Measurements from ENCODE around the gene CACNA1H. TPM values are rescaled to one million over a fixed set of nuclear protein-coding genes. Genes with fewer than 3 reads are reported as not detected.

The CACNA1H gene
- total and polyA plus RNA-seq, 2 of the 4 experiments (the other 2 are of a cell fraction): 1.6 to 5.8 TPM

- ChIA-PET POLR2A (ENCODE audit: unreplicated experiment) (no interaction called here), CTCF (no interaction called here)
- no peak overlapping the region for H3K18ac ChIP-seq (ENCODE audit: low read depth, low read length)
- H2BK120ac ChIP-seq (ENCODE audit: low read depth, low read length): no peak overlapping the region
- no peak overlapping the region for H2AFZ ChIP-seq (replicated peaks; ENCODE audit: low read length, poor library complexity)
- no peaks in the 10 kb centered on the region for H3K9me3 ChIP-seq (ENCODE audit: control insufficient read depth, insufficient read depth, low read length)
- H4K8ac ChIP-seq (ENCODE audit: low read depth in 2 of 2, low read length in 2 of 2): no peak overlapping the region
- no peaks in the 10 kb centered on the region for H3K9me1 ChIP-seq (ENCODE audit: insufficient read depth, low read length)
- TF ChIP-seq MAZ (IDR thresholded peaks at IDR 0.05; ENCODE audit: borderline replicate concordance, low read depth, low read length) (no peak), SMC3 (IDR thresholded peaks at IDR 0.05; ENCODE audit: low read depth, low read length) (no peak), NFE2L2 (IDR thresholded peaks at IDR 0.05; ENCODE audit: low read depth, low read length) (no peak), FOS (IDR thresholded peaks at IDR 0.05; ENCODE audit: low read depth, low read length) (no peak)
- no peak overlapping the region for H2BK15ac ChIP-seq (ENCODE audit: low read depth, low read length)
- no peaks in the 10 kb centered on the region for H3K79me1 ChIP-seq (ENCODE audit: low read depth in 1 of 2, low read length in 2 of 2)
- no peaks in the 10 kb centered on the region for H3K4me1 ChIP-seq (ENCODE audit: control insufficient read depth, insufficient read depth, low read length)
- no TSS peak for BruUV-seq (replicated peaks)
- H3K27ac ChIP-seq (ENCODE audit: insufficient read depth, low read length): no peak overlapping the region
- no peak overlapping the region for H3K14ac ChIP-seq (replicated peaks; ENCODE audit: low read depth, low read length)
- no peak overlapping the region for H2AK9ac ChIP-seq (replicated peaks; ENCODE audit: low read depth, low read length, poor library complexity)
- in situ Hi-C loops (cut with MboI; ENCODE audit: low sequenced_read_pairs) (loop anchor here (25.0 kb wide), 1 partner anchor 394 kb away; the partner anchor contains the start of gene GNG13), intact Hi-C loops (cut with micrococcal nuclease) (no loop called here), dilution Hi-C loops (cut with HindIII; ENCODE audit: low sequenced_read_pairs, unreplicated experiment) (no loop called here)
- DNase-seq (no peak), ATAC-seq (ENCODE audit: low read depth) (no peak)
- H4K5ac ChIP-seq (ENCODE audit: low read depth, low read length): no peak overlapping the region
- 67% methylated on average over 5 of the region's 9 CpGs; no CpG with 5 or more reads in 1 of the 2 experiments for WGBS, 2 experiments (ENCODE audit: extremely low coverage in 2 of 2, insufficient read length in 1 of 2)
- no peak overlapping the region for H3K4me2 ChIP-seq (ENCODE audit: low read depth, low read length)
- no peak overlapping the region for H2AK5ac ChIP-seq (ENCODE audit: low read depth, low read length)
- H3K4me3 ChIP-seq (ENCODE audit: insufficient read depth, low read depth, low read length): no peak overlapping the region
- H3K9ac ChIP-seq (ENCODE audit: low read depth, low read length): no peak overlapping the region
- no peak overlapping the region for H2BK20ac ChIP-seq (ENCODE audit: low read depth, low read length)
- no peak overlapping the region for H2BK5ac ChIP-seq (ENCODE audit: low read depth, low read length, poor library complexity, severe bottlenecking)
- no peak overlapping the region for H3K56ac ChIP-seq (ENCODE audit: extremely low read depth, insufficient read depth, low read length)
- H4K91ac ChIP-seq (ENCODE audit: insufficient read depth, low read depth, low read length): no peak overlapping the region
- no peak overlapping the region for H3K4ac ChIP-seq (ENCODE audit: low read depth, low read length)
- H3K36me3 ChIP-seq (ENCODE audit: control insufficient read depth, insufficient read depth, low read length): no peaks in the 10 kb centered on the region; the same call in 1 of the 2 replicates
- H3K23ac ChIP-seq (ENCODE audit: low read depth, low read length): no peak overlapping the region
- H4K20me1 ChIP-seq (ENCODE audit: insufficient read depth, low read length): no peaks in the 10 kb centered on the region
- H3K27me3 ChIP-seq (ENCODE audit: control insufficient read depth, insufficient read depth, low read length): no peaks in the 10 kb centered on the region
Measured at GRCh38 chr16:1206326-1206725, 53.4 kb downstream of the CACNA1H start.
